Measurements from ENCODE around the gene ALDH3B2.

The ALDH3B2 gene

DNA sequence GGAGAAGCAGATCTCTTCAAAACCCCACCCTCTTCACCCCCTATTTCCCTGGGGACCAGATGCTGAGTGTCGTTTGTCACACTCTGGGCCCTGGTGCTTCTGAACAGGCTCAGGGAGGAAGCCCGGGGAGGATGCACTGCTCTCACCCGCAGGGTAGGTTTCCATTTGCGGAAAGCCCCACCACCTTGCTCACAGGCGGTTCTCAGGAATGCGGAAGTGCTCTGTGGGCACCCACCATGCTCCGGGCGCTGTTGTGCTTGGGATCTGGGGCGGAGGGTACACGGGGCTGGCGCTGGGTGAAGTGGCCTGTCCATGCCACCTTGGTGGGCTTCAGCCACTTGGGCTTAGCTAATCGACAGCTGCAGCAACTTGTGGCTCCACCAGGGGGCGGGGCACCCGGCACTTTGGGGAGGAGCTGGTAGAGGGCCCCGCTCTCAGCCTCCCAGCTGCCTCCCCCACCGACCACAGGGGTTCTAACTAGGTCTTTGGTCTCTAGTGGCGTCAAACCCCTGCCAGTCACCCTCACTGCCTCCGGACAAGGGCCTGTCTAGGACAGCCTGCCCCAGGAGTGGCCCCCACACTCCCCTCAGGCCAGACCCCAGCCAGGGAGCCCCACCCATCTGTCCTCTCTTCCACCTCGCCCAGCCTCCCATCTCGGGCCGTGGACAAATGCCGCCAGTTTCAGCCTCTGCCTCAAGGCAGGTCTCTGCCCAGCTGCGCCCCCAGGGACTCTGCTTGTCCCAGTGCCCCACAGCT lies 60.3 kb downstream of the ALDH3B2 start:
- no peak for DNase-seq (ENCODE audit: low read depth in 2 of 2)

DNA sequence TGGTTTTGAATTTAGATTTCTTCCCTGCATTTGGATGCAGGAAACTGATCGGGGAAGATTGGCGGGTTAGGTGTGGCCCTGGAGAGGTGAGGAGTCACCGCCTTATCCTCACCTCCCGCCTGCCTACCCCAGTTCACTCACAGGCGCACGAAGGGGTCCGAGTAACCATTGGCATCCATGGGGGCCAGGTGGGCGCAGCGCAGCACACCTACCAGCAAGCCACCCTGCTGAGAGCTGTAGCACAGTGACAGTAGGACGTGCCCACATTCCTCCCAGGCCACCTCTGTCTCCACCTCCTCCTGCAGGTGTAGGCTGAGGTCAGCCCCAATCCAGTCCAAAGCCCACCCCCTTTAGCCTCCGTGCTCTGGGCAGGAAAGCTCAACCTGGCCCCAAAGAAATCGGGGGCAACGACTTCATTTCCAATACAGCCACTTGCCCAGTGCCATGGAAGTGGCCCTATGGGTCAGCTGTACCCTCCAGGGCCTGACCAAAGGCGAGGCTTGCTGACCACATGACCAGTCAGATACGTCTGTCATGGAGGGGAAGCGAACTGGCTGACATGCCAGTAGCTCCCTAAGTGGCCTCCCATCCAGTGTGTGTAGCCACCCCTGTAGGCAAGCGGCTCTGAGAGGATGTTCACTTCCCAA lies 61.0 kb downstream of the ALDH3B2 start:
- DNase-seq (ENCODE audit: low read depth in 2 of 2), result no peak

DNA sequence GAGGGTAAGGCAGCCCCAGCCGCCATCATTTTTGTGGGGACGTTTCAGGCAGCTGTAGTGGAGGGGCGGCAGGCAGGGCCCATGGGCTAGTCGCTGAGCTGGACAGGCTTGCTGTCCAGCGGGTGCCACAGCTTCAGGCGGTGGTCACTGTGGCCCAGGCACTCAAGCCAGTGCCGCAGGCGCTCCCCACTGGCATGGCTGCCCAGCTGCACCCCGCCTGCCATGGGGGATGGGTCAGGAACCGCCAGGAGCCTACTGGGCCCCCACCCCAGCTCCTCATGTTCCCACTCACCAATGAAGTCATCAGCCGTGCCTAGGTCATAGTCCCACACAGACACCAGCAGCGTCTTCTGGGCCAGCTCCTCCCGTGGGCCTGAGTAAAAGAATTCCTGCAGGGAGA lies 61.7 kb downstream of the ALDH3B2 start:
- no peak for DNase-seq (ENCODE audit: low read depth in 2 of 2)
